DMS114 treated with DMSO at 0.1 percent for 48 hours (cell line): ENCODE data around the gene ZNF276.
"Not testable (repeated sequence)": the region's sequence is repeated elsewhere in the genome, so short reads cannot be mapped to it uniquely, and the experiment has no call there.

Source experiments
- DNase-seq: peaks from one replicate; lab custom pipeline; 2025; ENCODE audit not compliant: unreplicated experiment; lab: John Stamatoyannopoulos, UW

ZNF276 gene

GRCh38 chr16:89733792-89734191, 12.5 kb downstream of the ZNF276 start:
- no peak for DNase-seq

- DNase-seq = no peak
Measured at GRCh38 chr16:89736554-89736953, 15.2 kb downstream of the ZNF276 start.

- no peak for DNase-seq
Measured at GRCh38 chr16:89737341-89738071, 16.2 kb downstream of the ZNF276 start.

GRCh38 chr16:89738072-89738377, 16.7 kb downstream of the ZNF276 start:
- DNase-seq = no peak

- no peak for DNase-seq
Measured at GRCh38 chr16:89738538-89739317, 17.4 kb downstream of the ZNF276 start.

- DNase-seq = no peak
Measured at GRCh38 chr16:89739383-89739782, 18.0 kb downstream of the ZNF276 start.

- DNase-seq = no peak
Measured at GRCh38 chr16:89741342-89742014, 20.1 kb downstream of the ZNF276 start.

- no peak for DNase-seq
Measured at GRCh38 chr16:89742948-89743347, 21.6 kb downstream of the ZNF276 start.

- no peak for DNase-seq
Measured at GRCh38 chr16:89744813-89745212, 23.5 kb downstream of the ZNF276 start.

GRCh38 chr16:89746043-89746442, 24.7 kb downstream of the ZNF276 start:
- no peak for DNase-seq

- no peak for DNase-seq
Measured at GRCh38 chr16:89748076-89748475, 26.7 kb downstream of the ZNF276 start.

GRCh38 chr16:89748921-89749320, 27.6 kb downstream of the ZNF276 start:
- DNase-seq = no peak

GRCh38 chr16:89749637-89750036, 28.3 kb downstream of the ZNF276 start:
- no peak for DNase-seq

- DNase-seq = no peak
Measured at GRCh38 chr16:89759746-89760340, 38.5 kb downstream of the ZNF276 start.

GRCh38 chr16:89761304-89761922, 40.1 kb downstream of the ZNF276 start:
- no peak for DNase-seq

GRCh38 chr16:89764711-89765201, 43.4 kb downstream of the ZNF276 start:
- DNase-seq = no peak

GRCh38 chr16:89765292-89765830, 44.0 kb downstream of the ZNF276 start:
- DNase-seq = no peak

- no peak for DNase-seq
Measured at GRCh38 chr16:89770367-89770766, 49.0 kb downstream of the ZNF276 start.

- DNase-seq = no peak
Measured at GRCh38 chr16:89775223-89775622, 53.9 kb downstream of the ZNF276 start.

- DNase-seq = not testable (repeated sequence)
Measured at GRCh38 chr16:89778211-89778610, 56.9 kb downstream of the ZNF276 start.
